NT2/D1 (cell line): ENCODE data around the gene SYTL2.

Experiments used
- DNase-seq: peaks from one replicate; pipeline ENCODE4 v3.0.0-alpha.2; 2011; ENCODE audit warnings: low read depth, low spot score
- H3K27me3 ChIP-seq: 2 replicates; pipeline ENCODE4 v1.6.0; 2011; ENCODE audit warnings: mild to moderate bottlenecking; ENCODE audit not compliant: insufficient read length, insufficient read depth
- H3K36me3 ChIP-seq: 2 replicates; pipeline ENCODE4 v1.6.1; 2011; ENCODE audit warnings: mild to moderate bottlenecking, low read length, mixed read lengths; ENCODE audit not compliant: insufficient read depth, insufficient read length
- H3K4me1 ChIP-seq: 2 replicates; pipeline ENCODE4 v1.5.1; 2011; ENCODE audit not compliant: insufficient read depth, insufficient read length
- H3K4me3 ChIP-seq: 2 replicates; pipeline ENCODE4 v1.5.1; 2011; ENCODE audit warnings: low read depth; ENCODE audit not compliant: insufficient read length
- H3K9ac ChIP-seq: 2 replicates; pipeline ENCODE4 v1.6.0; 2011; ENCODE audit warnings: low read depth; ENCODE audit not compliant: insufficient read length
- H3K9me3 ChIP-seq: 2 replicates; pipeline ENCODE4 v1.5.1; 2011; ENCODE audit warnings: mild to moderate bottlenecking, low read length; ENCODE audit not compliant: insufficient read depth
- SUZ12 ChIP-seq: IDR thresholded peaks from 2 replicates; pipeline ENCODE4 v1.6.1; 2011; ENCODE audit not compliant: insufficient read length, insufficient read depth; ENCODE audit errors: extremely low read depth
- YY1 ChIP-seq: IDR thresholded peaks from 2 replicates; pipeline ENCODE4 v1.6.1; 2011; ENCODE audit not compliant: insufficient read length, insufficient read depth
- ZNF274 ChIP-seq: IDR thresholded peaks from 2 replicates; pipeline ENCODE4 v1.6.1; 2011; ENCODE audit warnings: mild to moderate bottlenecking, low read depth, low read length

Gene SYTL2

GRCh38 chr11:85694385-85694980, 116.5 kb downstream of the SYTL2 start:
- no peak overlapping the region for H3K9ac ChIP-seq
- no peaks in the 10 kb centered on the region for H3K27me3 ChIP-seq
- H3K4me1 ChIP-seq = no peaks in the 10 kb centered on the region
- TF ChIP-seq YY1 = no peak
- TF ChIP-seq SUZ12 = no peak
- TF ChIP-seq ZNF274 = no peak
- DNase-seq = no peak
- peaks cover 9% of the 10 kb centered on the region for H3K36me3 ChIP-seq
- H3K4me3 ChIP-seq = no peak overlapping the region
- no peaks in the 10 kb centered on the region for H3K9me3 ChIP-seq

GRCh38 chr11:85685820-85686459, 125.0 kb downstream of the SYTL2 start, which contains the start of gene CCDC89:
Gene CCDC89 (minus strand): TSS chr11:85686195. CDS start chr11:85686130, 65 bp downstream.
- no peak for TF ChIP-seq ZNF274
- TF ChIP-seq SUZ12 = no peak
- TF ChIP-seq YY1 = no peak
- no peak for DNase-seq
- Histone ChIP-seq H3K9me3 (no peaks in the 10 kb centered on the region), H3K9ac (peak within 1 kb of the TSS; percentile 21), H3K4me1 (no peaks in the 10 kb centered on the region), H3K27me3 (no peaks in the 10 kb centered on the region), H3K4me3 (no peak within 1 kb of the TSS), H3K36me3 (no peaks in the 10 kb centered on the region)

GRCh38 chr11:85685125-85685819, 125.7 kb downstream of the SYTL2 start:
- DNase-seq = no peak
- H3K36me3 ChIP-seq = no peaks in the 10 kb centered on the region
- no peaks in the 10 kb centered on the region for H3K4me1 ChIP-seq
- no peak overlapping the region for H3K4me3 ChIP-seq
- H3K9me3 ChIP-seq = no peaks in the 10 kb centered on the region
- peak overlapping the region; percentile 21 for H3K9ac ChIP-seq
- no peaks in the 10 kb centered on the region for H3K27me3 ChIP-seq
- TF ChIP-seq ZNF274 (no peak), YY1 (no peak), SUZ12 (no peak)

- TF ChIP-seq YY1 = no peak
- no peak for TF ChIP-seq ZNF274
- no peak for TF ChIP-seq SUZ12
- Histone ChIP-seq H3K9ac (no peak overlapping the region), H3K27me3 (no peaks in the 10 kb centered on the region), H3K36me3 (no peaks in the 10 kb centered on the region), H3K4me1 (no peaks in the 10 kb centered on the region), H3K9me3 (no peaks in the 10 kb centered on the region), H3K4me3 (no peak overlapping the region)
- DNase-seq = no peak
Measured at GRCh38 chr11:85682330-85683305, 128.3 kb downstream of the SYTL2 start.

GRCh38 chr11:85680897-85681296, 130.0 kb downstream of the SYTL2 start:
- H3K9ac ChIP-seq = no peak overlapping the region
- DNase-seq = no peak
- no peaks in the 10 kb centered on the region for H3K4me1 ChIP-seq
- no peak for TF ChIP-seq YY1
- TF ChIP-seq SUZ12 = no peak
- no peaks in the 10 kb centered on the region for H3K36me3 ChIP-seq
- H3K9me3 ChIP-seq = no peaks in the 10 kb centered on the region
- H3K4me3 ChIP-seq = no peak overlapping the region
- no peaks in the 10 kb centered on the region for H3K27me3 ChIP-seq

GRCh38 chr11:85679576-85679975, 131.4 kb downstream of the SYTL2 start:
- no peak for DNase-seq
- H3K27me3 ChIP-seq = no peaks in the 10 kb centered on the region
- no peak overlapping the region for H3K4me3 ChIP-seq
- TF ChIP-seq YY1 (no peak), ZNF274 (no peak), SUZ12 (no peak)
- no peaks in the 10 kb centered on the region for H3K9me3 ChIP-seq
- no peaks in the 10 kb centered on the region for H3K36me3 ChIP-seq
- H3K9ac ChIP-seq = no peak overlapping the region
- H3K4me1 ChIP-seq = no peaks in the 10 kb centered on the region
